AG04449 (cell line): ENCODE measurements around the gene KRTAP4-5.
A peak's percentile ranks its signal among the peaks of the same experiment; 100 is the strongest.
"Not testable (repeated sequence)": the region's sequence is repeated elsewhere in the genome, so short reads cannot be mapped to it uniquely, and the experiment has no call there.

ENCODE experiments used
- CTCF ChIA-PET: fragments of 350-600 bp; formaldehyde crosslinking; extraction: SDS; loops from one replicate; lab custom pipeline; 2021; ENCODE audit warnings: antibody characterized with exemption; lab: Yijun Ruan, JAX
- POLR2A ChIA-PET: fragments of 400-600, 350-600 bp; formaldehyde crosslinking; extraction: SDS; loops from one replicate; lab custom pipeline; 2020; ENCODE audit warnings: antibody characterized with exemption, inconsistent platforms; lab: Yijun Ruan, JAX
- DNase-seq: peaks from one replicate; pipeline ENCODE4 v3.0.0-alpha.2; 2010; ENCODE audit warnings: low read depth, low spot score
- H3K4me3 ChIP-seq: 2 replicates; pipeline ENCODE4 v1.5.1; 2011; ENCODE audit warnings: low read depth, mild to moderate bottlenecking, control low read depth, low read length
- TF ChIP-seq, protein P1 (sequence below): IDR thresholded peaks from one replicate; pipeline ENCODE4 v1.5.1; 2011; ENCODE audit warnings: mild to moderate bottlenecking, moderate library complexity, low read length, control low read depth, inconsistent platforms; ENCODE audit not compliant: insufficient read depth; ENCODE audit errors: missing control alignments

Gene KRTAP4-5

DNA sequence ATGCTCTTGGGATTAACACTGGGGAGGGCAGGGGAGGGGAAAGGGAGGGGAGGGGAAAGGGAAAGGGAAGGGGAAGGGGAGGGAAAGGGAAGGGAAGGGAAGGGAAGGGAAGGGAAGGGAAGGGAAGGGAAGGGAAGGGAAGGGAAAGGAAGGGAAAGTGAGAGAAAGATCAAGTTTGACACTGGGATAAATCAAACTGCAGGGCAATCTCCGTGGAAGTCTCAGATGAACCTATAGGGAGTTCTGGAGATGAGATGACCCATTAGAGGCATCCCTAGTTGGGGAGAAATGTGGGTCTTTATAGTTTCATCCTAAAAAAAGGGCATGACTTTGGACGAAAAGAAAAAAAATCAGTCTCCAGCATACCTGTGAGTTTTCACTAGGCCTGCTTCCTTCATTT, 27.9 kb downstream of the KRTAP4-5 start:
- no peak for DNase-seq
- TF ChIP-seq, protein P1, sequence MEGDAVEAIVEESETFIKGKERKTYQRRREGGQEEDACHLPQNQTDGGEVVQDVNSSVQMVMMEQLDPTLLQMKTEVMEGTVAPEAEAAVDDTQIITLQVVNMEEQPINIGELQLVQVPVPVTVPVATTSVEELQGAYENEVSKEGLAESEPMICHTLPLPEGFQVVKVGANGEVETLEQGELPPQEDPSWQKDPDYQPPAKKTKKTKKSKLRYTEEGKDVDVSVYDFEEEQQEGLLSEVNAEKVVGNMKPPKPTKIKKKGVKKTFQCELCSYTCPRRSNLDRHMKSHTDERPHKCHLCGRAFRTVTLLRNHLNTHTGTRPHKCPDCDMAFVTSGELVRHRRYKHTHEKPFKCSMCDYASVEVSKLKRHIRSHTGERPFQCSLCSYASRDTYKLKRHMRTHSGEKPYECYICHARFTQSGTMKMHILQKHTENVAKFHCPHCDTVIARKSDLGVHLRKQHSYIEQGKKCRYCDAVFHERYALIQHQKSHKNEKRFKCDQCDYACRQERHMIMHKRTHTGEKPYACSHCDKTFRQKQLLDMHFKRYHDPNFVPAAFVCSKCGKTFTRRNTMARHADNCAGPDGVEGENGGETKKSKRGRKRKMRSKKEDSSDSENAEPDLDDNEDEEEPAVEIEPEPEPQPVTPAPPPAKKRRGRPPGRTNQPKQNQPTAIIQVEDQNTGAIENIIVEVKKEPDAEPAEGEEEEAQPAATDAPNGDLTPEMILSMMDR = no peak
- ChIA-PET POLR2A (no interaction called here), CTCF (no interaction called here)
- no peak overlapping the region for H3K4me3 ChIP-seq

DNA sequence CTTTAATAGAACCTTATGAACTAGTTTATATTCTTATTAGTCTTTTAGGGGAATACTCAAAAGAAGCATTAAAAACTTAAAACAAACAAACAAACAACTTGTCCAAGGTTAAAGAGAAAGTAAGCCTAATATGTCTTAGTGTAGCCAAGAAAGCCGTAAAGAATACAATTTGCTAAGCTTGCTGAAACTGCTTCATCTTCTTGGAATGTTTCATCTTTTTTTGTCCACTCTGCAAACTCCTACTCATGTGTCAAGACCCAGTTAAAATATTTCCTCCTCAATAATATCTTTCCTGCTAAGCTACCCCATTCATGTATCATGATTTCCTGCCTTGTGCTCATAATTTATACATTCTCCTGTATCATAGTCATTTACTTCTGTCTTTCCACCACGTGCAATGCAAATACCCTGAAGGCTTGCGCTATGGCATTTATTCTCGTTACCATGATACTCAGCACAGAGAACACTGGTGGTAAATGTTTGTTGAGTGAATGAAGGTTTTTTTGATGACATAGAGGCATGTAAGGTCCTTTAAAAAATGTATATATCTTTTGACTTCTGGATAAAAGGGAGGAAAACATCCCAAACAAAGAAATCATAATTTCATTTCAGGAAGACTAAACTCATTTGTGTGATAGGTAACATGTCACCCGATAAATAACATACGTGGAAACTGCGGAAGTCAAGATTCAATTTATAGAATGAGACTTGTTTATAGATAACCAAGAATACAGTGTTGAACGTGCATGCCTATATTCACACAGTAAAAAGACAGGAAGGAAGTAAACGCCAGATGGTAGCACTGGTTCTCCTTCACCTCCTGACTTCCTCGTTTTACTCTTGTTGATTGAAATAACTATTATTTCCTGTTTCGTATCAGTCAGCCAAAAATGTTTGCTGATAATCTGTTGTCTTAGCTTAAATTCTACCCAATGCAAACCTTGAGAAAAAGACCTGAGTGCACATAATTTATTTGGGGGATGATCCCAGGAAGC, 29.6 kb downstream of the KRTAP4-5 start:
- CTCF ChIA-PET = interaction anchor here (1.2 kb wide), 1 partner anchor 11 kb away, joined by 3 read pairs; no protein-coding TSS in a partner anchor
- DNase-seq, H3K4me3 ChIP-seq: not testable (repeated sequence)
- POLR2A ChIA-PET = interaction anchor here (0.7 kb wide), 1 partner anchor 134 kb away, joined by 4 read pairs; no protein-coding TSS in a partner anchor

DNA sequence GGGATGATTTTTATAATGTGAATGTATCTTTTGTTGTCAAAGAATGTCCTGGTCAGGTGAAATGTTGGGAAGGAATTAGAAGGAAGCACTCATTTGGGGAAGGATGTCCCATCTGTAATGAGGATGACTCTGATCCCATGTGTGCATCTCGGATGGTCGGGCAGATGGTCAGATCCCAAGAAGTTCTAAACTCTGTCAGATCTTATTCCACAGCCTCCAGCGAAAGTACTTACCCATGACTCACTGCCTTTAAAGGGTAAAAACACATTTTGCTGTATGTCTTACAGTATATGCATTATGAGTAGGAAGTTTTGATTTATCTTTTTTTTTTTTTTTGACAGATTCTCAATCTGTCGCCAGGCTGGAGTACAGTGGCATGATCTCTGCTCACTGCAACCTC, 30.9 kb downstream of the KRTAP4-5 start:
- TF ChIP-seq, protein P1 = no peak
- ChIA-PET CTCF (no interaction called here), POLR2A (no interaction called here)
- no peak overlapping the region for H3K4me3 ChIP-seq
- DNase-seq = no peak

DNA sequence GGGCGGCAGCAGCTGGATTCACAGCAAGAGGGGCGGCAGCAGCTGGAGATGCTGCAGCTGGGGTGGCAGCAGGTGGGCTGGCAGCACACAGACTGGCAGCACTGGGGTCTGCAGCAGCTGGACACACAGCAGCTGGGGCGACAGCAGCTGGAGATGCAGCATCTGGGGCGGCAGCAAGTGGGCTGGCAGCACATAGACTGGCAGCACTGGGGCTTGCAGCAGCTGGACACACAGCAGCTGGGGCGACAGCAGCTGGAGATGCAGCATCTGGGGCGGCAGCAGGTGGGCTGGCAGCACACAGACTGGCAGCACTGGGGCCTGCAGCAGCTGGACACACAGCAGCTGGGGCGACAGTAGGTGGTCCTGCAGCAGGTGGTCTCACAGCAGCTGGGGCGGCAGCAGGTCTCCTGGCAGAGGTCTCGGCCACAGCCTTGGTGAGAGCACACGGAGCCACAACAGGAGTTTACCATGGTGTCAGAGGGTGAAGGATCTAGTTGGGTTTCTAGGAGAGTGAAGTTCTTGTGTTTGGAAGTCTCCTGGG, 31.7 kb downstream of the KRTAP4-5 start, which contains the start of gene KRTAP4-11:
Gene KRTAP4-11, minus strand, starts transcription at position 528 of the 541 bp plus-strand sequence. Its CDS starts 58 bp downstream, at position 470.
- CTCF ChIA-PET, POLR2A ChIA-PET, DNase-seq, H3K4me3 ChIP-seq: not testable (repeated sequence)

DNA sequence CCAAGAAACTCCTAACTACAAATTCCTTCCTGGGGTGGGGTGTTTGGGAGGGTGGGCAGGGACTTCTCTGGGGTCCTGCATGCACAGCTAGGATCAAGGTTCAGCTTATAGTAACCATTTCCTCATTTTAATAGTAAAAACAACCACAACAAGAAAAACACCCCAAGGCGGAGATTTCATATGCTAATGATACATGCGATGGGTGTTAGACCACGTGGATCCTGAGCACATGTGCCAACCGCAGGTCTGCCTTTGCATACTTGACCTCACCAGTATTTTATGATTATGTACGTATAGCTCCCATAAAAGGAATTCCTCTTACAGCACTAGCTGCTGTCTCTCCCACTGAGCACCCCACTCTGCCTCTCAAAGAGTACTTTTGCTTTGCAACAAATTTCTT, 33.3 kb downstream of the KRTAP4-5 start:
- ChIA-PET CTCF (interaction anchor here (1.1 to 1.6 kb wide), 2 partner anchors 206 to 547 kb away, joined by 3 to 6 read pairs; no protein-coding TSS in a partner anchor), POLR2A (no interaction called here)
- TF ChIP-seq, protein P1 = no peak
- no peak overlapping the region for H3K4me3 ChIP-seq
- DNase-seq = no peak

DNA sequence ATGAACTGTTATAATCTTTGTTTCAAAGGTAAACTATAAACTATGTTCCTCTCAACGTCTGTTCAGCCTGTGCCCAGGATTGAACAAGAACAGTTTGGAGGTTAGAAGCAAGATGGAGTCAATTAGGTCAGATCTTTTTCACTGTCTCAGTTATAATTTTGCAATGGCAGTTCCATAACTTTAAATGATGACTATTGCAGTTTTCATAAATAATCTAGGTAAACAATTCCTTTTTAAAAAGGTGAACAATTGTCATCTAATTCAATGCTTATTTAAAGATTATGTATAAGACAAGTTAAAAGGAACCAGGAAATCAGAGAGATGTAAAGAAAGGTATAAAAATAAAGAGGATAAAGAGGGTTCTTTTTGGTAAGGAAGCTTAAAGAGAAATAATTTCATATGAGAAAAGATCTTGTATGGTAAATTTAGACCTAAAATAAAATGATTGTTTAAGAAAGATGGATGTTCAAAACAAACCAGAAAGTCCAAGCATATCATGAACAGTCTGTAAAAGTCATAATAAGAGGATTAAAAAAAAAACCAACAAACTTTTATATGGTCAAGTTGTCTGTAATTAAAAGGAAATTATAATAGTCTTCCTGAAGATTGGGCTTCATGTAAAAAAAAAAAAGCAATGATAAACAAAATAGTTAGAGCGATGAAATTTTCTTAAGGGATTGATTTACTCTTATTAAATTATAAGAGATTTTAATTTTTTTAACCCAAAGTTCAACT, 38.3 kb downstream of the KRTAP4-5 start:
- ChIA-PET POLR2A (no interaction called here), CTCF (interaction anchor here (0.7 to 1.0 kb wide), 2 partner anchors 30 to 211 kb away, joined by 3 read pairs; no protein-coding TSS in a partner anchor)
- TF ChIP-seq, protein P1 = no peak
- peak overlapping the region; percentile 34 for H3K4me3 ChIP-seq
- no peak for DNase-seq

DNA sequence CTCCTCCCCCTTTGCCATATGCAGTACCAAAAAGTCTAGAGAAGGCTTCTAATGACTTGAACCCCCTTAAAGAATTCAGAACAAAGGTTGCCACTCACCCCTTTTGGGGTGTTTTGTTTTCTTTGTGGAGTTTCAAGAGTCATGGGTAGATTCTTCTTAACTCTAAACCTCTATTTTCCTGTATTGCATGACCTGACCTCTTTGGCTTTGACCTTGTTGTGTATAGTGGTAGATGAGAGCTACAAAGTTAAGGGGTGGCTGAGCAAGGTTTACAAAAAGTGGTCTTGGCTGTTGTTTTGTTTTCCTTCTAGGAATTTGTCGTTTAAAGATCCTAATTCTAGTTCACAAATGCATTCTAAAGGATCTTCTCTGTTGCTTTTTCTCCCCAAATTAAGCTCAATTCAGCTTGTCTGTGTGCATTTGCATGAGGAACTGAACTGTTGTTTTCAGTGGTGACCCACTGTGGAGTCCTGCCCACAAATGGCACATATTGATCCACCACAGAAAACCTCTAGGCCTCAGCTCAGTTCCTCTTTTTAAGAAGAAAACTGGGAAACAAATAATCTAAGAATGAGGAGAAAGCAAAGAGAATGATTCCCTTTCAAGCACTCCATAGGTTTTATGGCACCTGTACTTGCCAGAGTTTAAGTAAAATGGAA, 40.8 kb downstream of the KRTAP4-5 start:
- POLR2A ChIA-PET, DNase-seq, CTCF ChIA-PET: not testable (repeated sequence)
- peak overlapping the region; percentile 40 for H3K4me3 ChIP-seq
